ENCODE results near the gene WFS1.

WFS1 gene

GRCh38 chr4:6324999-6325787 lies 55.5 kb downstream of the WFS1 start:
- DNase-seq (ENCODE audit: low read depth): peak; percentile 32

GRCh38 chr4:6325788-6326290 lies 56.2 kb downstream of the WFS1 start:
- no peak for DNase-seq (ENCODE audit: low read depth)

DNA sequence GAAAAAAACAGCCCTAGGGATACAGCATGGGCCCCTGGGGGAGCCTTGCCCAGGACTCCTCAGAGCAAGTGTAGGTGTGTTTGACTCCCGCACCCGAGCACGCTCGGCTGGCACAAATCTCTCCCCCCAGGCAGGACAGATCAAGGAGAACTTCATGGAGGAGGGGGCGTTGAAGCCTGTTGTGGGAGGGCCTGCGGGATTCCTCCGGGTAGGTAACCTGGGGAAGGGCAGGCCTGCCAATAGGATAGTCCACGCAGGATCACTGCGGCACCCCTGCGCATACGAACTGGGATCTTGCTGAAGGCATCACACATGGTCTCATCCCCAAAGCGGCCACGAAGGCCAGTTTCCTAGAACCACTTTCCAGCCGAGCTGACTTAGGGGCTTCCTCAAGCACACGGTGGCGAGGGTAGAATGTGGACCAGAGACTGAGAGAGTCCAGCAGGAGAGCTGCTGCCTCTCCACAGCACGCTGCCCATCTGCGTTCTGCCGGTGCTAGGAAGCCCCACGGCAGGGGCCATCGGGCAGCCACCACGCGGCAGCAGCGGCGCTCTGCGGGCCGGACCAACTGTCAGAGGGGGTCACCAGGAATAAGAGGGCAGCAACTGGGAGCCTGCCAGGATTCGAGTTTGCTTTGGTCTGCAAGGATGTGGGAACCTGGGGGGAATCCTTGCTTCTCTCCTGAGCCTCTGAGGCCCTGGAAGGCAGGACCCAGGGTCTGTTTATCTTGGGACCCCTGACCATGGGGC lies 56.8 kb downstream of the WFS1 start:
- DNase-seq (ENCODE audit: low read depth): no peak

DNA sequence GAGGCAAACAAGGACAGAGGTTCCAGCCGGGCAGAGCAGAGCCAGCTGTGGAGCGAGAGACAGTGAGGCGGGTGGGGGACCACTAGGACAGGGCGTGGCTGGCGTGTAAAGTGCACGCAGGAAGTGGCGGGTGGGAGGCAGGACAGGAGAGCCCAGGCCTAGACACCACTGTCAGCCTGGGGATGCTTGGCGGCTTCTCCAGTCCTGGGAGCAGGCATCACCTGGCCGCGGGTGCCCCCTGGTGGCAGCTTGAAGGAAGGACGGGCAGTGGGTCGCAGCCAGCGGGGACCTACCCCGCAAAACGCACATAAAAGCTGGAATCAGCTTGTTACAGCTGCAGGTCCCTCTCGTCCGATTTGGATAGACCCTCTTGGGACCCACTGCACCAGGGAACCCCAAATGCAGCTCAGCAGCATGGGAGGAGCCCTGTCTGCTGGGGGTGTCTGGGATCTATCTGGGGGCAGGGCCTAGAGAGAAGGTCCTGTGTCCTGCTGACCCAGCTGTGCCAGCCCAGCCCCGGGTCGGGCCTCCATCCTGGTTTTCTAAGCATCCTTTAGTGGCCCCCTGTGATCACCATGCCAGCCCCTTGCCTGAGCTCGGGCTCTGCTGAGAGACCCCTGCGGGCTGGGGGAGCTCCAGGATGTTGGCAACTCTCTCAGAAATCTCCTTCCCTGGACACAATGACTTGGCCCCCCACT lies 57.7 kb downstream of the WFS1 start:
- peak; percentile 67 for DNase-seq (ENCODE audit: low read depth)

DNA sequence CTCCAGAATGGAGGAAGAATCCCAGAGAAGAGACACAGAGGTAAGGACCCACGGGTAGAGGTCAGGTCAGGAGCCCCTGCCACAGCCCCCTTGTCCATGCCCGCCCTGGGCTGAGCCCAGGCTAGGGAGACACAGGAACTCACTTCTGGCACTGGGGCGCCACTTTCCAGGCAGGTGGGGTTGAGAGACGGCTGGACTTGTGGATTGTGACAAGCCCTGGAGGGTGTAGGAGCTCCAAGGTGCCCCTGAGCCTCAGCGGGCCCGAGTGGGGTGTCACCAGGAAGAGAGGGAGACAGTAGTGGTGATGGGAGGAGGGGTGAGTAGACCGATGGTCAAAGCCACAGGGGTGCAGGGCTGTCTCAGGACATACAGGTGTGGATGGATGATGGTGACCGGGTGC lies 58.9 kb downstream of the WFS1 start:
- DNase-seq (ENCODE audit: low read depth): no peak

DNA sequence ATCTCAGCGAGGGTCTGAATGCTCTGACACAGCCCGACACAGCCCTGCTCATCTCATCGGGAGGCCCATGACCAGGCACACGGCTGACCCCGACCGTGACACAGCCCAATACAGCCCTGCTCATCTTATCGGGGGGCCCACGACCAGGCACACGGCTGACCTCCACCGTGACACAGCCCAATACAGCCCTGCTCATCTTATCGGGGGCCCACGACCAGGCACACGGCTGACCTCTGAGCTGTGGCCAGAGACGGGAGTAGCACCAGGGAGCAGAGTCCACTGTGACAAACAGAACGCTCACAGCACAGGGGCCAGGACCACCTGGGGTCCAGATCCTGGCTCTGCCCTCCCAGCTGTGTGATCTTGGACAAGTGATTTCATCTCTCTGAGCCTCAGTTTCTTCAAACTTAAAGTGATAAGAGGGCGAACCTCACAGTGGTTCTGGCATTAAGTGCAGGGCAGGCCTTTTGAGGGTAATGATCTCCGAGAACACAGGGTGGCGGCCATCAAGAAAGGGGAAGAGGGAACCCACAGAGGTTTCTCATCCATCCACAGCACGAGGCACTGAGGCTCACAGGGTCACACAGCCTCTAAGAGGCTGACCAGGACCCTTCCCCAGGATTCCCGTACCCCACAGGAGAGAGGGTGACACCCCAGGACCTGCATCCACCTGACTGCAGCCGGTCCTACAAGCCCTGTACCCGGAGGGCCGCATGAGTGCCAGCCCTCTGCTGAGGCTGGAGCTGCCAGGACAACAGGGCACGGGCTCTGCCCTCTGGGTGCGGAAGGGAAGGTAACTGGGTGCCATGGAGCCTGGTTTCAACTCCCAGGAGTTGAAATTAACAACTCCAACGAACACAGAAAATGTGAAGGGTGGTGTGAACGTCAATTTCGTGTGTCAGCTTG lies 60.1 kb downstream of the WFS1 start:
- DNase-seq (ENCODE audit: low read depth): no peak

- DNase-seq (ENCODE audit: low read depth): no peak
These were observed 60.7 kb downstream of the WFS1 start for GRCh38 chr4:6330384-6330767.

DNA sequence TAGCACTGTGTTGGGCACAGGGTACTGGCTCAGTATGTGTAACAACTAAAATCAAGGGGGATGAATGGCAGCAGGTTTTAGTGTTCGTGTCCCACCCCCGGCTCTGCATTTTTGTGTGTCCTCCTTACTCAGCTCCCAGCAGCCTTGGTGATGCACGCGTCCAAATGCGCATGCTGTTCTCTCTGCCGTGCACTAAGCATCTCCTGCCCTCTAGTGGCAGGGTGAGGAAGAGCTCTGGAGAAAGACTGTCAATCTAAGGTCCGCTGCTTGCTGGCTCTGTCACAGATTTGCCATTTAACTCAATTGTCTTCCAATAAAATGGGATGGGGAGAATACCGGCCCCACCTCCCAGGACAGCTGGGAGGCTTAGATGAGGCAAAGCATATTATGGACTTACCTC lies 61.4 kb downstream of the WFS1 start:
- peak; percentile 38 for DNase-seq (ENCODE audit: low read depth)

DNA sequence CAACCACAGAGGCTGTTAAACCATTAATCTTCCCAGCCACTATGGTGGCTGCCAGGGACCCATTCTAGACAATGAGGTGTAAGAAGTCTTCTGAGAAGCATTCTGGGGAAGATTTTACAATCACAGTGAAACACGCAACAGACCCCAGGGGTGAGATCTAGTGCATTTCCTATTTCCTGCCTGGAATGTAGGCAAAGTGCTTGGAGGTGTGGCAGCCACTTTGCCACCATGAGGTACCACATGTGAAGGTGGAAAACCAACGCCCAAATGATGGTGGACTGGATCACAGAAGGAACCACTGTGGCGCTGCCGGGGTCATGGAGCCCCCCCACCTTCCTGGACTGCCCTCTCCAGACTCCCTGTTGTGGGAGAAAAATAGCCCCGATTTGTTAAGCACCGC lies 61.8 kb downstream of the WFS1 start:
- DNase-seq (ENCODE audit: low read depth): no peak

GRCh38 chr4:6332042-6332668 lies 62.5 kb downstream of the WFS1 start:
- peak; percentile 51 for DNase-seq (ENCODE audit: low read depth)

- DNase-seq (ENCODE audit: low read depth): no peak
These were observed 63.0 kb downstream of the WFS1 start for GRCh38 chr4:6332669-6333050.

GRCh38 chr4:6333301-6334202 lies 63.9 kb downstream of the WFS1 start:
- DNase-seq (ENCODE audit: low read depth): peak; percentile 34

DNA sequence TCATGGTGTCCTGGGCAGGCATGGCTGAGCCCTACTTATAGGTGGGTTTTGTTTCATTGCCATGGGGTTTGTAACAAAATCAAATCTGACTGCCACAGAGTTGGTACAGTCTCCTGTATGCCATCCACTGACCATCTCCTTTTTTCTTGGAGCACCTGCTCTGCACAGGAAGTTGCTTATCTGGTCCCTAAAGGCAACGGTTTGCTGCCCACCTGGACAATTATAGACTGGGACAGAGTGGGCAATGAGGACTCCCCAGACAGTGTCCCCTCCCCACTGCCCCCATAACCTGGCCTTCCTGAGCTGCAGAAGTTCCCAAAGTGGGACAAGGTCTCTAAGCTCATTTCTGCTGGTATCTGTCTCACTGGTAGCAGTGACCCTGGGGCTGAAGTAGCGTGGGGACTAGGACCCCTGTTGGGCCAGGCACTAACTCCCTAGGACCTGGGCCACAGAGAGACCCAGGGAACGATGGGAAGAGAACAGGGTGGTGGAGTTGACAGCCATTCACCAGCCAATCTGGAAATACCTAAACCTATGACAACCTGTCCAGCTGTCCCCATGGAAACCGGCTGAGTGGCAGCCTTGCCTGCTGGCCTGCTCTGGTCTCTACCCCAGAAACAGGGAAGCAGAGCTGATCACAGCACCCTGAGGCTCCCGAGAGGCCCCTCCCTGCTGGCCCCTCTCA lies 64.7 kb downstream of the WFS1 start:
- DNase-seq (ENCODE audit: low read depth): no peak

GRCh38 chr4:6335040-6335590 lies 65.5 kb downstream of the WFS1 start:
- DNase-seq (ENCODE audit: low read depth): no peak

DNA sequence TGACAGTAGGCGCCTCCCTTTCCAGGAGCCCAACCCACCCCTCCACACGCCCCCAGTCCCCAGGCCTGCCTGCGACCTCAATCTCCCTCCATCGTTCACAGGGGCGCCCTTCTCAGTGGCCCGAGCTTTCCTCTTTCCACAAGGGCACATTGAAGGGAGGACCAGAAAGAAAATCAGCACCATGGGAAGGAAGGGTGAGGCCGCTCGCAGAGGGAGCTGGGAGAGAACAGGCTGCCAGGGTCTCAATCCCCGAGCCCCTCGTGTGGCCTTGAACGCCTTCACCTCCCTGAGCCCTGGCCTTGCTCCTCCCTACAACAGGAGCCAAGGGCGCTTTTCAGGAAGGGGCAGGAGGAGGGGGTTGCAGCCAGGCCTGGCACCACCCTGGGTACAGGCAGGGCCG lies 66.5 kb downstream of the WFS1 start:
- no peak for DNase-seq (ENCODE audit: low read depth)

- no peak for DNase-seq (ENCODE audit: low read depth)
These were observed 67.8 kb downstream of the WFS1 start for GRCh38 chr4:6337331-6337935.

DNA sequence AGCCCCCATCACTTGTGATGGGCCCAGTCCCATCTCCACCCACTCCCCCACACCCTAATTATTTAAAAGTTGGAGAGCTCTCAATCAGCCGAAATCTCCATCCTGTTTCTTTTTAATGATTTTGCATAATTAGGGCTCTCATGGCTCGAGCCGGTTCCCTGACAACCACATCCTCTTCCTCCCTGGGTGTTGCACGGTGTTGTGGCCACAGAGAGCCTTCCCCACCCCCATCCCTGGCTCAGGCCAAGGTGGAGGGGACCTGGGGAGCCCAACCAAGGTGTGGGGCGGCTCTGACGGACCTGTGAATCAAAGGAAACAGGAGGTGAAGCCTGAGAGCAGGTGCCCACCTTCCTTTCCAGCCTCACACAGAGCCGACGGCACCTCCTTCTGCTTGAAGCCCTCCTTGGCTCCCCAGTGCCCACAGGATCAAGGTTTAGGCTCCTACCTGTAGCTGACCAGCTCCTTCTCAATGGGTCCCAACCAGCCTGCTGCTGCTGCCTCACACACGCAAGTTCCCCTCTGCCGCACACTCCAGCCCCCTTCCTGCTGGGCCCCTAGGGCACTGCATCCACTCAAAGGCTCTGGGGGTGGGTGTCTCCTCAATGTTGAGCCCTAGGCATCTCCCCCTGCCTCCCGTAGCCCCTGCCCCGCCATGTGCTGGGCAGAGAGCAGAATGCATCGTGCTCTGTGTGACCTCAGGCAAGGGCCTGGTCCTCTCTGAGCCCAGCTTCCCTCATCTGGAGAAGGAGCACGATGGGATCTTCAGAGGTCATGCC lies 68.7 kb downstream of the WFS1 start:
- DNase-seq (ENCODE audit: low read depth): no peak

Measured in ELR (cell line).